GM19239 (cell line): ENCODE measurements around the gene TMA7B.
"Not testable (repeated sequence)": the region's sequence is repeated elsewhere in the genome, so short reads cannot be mapped to it uniquely, and the experiment has no call there.

Experiments
- DNase-seq: peaks from one replicate; pipeline ENCODE4 v3.0.0; 2011; ENCODE audit warnings: low spot score; ENCODE audit not compliant: insufficient read length
- FAIRE-seq: peaks from 2 replicates; lab custom pipeline; 2011; peaks lifted over from hg19 to GRCh38; lab: Jason Lieb, UNC

The TMA7B gene

DNA sequence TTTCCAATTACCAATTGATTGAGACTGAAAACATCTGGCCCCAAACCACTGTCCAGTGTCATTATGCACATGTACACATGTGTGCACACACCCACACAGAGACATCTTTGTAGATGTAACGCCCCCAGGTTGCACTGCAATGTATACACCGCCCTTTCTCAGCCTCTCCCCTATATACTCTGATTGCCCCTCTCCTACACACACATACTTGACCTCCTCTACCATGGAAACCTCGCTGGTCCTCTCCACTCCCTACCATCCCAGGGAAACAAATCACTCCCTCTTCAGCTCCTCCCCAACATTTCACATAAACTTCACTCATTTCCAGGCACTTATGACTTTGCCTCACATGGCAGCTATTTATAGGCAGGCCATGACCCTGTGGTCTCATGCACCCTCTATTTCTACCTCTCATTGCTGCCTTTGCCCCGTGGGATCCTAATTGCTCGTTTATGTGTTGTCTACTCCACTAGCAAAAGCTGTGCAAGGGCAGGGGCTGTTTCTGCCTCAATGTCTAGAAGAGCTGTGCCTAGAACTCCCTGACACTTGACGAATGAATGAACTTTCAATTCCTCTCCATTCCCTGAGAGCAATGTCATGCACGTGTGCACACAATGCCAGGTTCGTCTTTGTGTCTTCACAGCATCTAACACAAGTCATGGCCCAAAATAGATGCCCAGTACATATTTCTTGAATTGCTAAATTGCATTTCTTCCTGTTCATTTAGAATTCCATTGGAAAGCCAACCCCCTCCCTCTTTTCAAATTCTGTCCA lies 10.0 kb upstream of the TMA7B start:
- FAIRE-seq (no peak), DNase-seq (no peak)

DNA sequence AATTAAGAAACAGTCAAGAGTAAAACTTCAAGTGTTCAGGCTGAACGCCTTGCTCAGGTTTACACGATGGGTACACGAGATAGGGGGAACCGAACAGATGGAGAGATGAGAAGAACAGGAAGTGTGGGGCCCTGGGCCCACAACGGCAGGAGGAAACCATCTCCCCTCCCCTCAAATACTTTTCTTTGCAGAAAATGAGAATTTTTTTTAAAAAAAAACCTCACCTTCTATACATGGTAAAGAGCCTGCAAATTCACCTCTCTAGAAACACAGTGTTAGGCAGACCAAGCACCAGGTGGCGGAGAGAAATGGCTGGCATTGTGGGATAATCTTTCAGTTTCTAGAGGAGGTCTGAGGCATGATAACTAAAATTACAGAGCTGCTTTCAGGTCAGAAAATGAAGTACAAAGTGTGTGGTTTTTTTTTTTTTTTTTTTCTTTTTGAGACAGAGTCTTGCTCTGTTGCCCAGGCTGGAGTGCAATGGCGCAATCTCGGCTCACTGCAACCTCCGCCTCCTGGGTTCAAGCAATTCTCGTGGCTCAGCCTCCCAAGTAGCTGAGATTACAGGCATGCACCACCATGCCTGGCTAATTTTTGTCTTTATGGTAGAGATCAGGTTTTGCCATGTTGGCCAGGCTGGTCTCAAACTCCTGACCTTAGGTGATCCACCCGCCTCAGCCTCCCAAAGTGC lies 8.4 kb upstream of the TMA7B start:
- not testable (repeated sequence) for DNase-seq, FAIRE-seq

DNA sequence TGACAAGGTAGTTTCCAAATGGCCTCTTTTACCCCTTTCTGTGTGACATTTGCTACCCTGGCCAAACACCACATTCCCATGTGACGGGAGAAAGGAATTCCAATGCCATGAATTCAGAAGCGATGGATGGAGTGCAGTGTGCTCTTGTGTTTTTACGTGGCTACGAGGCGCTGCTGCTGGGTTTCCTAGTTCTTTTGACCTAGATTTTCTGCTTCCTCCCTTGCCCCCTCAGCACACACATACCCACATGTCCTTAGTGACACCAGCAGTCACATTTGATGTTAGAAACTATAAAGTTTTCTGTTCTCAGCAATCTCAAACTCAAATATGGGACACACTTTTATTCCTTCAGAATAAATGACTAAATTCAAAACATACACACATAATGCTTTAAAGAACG lies 7.8 kb upstream of the TMA7B start:
- DNase-seq (no peak), FAIRE-seq (no peak)

DNA sequence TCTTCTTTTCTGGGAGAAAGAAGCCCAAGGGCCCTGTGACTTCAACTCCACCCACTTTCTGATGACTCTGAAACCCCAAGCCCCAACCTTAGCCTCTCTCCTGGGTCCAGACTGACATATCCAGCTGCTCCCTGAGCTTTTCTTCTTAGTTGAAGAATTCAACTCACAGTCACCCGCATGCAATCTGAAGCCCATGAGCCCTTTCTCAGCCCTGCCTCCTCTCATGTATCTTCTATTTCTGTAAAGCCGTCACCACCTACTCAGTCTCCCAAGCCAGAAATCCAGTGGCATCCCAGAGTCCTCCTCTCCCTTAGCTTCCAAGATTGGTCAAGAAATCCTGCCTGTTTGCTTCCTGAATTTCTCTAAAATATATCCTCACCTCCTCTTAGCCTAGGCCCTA lies 7.1 kb upstream of the TMA7B start:
- no peak for FAIRE-seq
- DNase-seq, result no peak

DNA sequence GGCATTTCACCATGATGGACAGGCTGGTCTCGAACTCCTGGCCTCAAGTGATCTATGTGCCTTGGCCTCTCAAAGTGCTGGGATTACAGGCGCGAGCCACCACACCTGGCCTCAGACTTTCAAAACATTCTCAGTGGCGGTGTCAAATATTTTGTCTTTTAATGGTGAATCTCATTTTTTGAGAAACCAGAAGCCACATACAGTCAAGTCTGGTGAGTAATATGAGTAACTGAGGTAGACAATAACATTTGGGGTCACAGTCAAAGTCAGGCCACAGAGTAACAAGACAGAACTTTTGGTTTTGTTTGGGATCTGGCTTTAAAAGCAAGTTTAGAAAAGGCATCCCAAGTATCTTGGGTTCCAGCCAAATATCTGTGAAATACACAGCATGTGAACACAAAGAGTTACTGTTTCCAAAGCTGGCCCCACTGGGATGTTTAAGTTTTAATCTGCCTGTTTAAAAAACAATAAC lies 5.6 kb upstream of the TMA7B start:
- DNase-seq (no peak), FAIRE-seq (no peak)

DNA sequence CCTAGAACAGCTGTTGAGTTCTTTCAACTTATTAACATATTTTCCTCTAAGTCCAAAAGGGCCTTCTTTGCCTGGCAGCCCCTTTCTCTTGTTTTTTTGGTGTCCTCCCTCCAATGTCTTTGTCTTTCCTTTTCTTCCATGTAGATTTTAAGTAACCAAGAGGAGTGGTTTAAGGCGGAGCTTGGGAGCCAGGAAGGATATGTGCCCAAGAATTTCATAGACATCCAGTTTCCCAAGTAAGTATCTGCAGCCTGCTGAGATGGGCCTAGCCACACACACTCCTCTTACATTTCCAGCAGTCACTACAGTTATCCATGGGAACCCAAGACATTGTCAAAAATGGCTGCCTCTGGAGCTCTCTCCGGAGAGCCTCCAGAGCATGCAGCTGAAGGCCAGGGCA lies 4.5 kb upstream of the TMA7B start:
- FAIRE-seq (peak; percentile 11), DNase-seq (no peak)

DNA sequence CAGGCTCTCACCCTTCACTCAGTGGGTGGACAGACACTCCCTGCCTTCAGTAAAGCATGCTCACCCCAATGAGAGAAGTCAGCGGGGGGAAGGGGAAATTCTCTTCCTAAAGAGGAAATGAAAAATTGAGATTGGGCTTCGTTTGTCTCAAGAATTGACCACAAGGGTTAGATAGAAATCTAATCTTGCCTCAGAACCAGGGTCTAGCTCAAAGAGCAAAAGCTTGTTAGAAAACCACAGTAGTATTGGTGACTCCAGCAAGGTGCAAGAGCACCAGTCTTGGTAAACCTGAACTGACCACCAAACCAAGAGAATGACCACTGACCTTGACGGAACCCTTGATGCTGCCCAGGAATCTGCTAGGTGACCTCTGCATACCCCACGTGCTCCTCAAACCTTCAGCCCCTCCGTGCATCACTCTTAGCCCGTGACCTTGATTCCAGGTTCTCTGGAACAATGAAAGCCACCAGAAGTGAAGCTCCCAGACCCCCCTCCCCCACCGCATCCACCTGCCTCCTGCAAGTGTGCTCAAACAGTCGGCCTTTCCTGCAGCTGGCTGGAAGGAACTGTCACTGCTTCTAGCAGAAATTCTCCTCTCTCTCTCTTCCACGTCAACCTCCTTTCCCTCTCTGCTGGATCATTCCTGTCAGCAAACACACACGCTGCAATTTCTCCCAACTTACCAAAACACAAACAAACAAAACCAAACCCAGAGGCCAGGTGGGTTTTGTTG lies 3.1 kb upstream of the TMA7B start:
- FAIRE-seq (peak; percentile 84), DNase-seq (peak; percentile 28)

DNA sequence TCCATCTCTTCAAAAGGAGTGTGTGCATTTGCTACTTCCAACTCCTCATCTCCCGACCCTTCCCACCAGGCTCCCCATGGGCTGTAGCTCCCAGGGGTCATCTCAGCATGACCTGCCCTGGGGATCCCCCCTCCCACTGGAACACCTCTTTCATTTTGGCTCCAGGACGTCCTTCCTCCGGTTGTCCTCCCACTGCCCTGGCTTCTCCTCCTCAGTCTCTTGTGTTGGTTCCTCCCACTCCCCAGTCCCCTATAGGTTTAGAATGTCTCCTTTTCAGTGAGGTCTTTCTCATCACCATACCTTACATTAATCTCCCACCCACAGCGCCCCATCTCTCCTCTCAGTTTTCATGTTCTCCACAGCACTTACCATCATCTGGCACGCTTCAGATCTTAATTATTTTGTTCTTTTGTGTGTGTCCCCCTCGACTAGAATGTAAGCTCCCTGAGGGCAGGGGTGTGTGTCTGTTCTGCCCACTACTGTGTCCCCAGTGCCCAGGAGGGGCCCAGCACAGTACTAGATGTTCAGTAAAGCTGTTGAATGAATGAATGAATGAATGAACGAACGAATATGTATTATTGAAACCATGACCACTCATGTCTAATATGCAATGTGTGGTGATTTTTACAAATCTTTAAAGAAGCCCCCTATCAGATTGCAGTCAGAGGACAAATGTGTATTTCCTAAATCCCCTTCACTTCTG lies 2.0 kb upstream of the TMA7B start:
- FAIRE-seq (no peak), DNase-seq (no peak)

DNA sequence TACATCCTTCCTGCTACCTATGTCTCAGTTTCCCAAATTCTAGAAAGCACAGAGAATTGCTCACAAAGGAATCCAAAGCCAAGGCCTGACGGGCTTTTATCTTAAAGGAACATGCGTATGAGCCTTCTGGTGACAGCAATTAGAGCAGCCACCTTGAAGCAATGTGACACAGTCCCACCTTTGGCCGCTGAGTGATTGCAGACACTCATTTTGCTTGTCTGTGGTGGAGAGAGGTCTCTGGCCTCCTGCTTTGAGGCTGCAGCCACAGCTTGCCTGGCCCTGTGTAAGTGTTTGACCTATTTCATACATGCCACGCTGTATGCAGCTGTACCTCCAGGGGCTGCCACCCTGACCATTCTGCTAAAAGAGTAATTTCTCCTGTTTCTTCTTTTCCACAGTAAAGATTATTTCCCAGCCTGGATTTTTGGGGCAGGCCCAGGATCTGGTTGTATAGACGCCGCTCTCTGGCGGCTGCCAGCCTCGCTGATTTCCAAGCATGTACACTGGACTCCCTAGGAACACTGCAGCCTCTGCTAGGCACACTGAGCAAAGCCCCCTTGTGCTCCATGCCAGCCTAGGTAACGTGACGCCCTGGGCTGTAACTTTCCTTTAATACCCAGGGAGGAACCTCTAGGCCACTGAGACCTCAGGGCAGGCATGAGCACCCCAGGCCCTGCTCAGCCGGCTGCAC lies 1.1 kb upstream of the TMA7B start:
- FAIRE-seq, result no peak
- DNase-seq, result no peak

DNA sequence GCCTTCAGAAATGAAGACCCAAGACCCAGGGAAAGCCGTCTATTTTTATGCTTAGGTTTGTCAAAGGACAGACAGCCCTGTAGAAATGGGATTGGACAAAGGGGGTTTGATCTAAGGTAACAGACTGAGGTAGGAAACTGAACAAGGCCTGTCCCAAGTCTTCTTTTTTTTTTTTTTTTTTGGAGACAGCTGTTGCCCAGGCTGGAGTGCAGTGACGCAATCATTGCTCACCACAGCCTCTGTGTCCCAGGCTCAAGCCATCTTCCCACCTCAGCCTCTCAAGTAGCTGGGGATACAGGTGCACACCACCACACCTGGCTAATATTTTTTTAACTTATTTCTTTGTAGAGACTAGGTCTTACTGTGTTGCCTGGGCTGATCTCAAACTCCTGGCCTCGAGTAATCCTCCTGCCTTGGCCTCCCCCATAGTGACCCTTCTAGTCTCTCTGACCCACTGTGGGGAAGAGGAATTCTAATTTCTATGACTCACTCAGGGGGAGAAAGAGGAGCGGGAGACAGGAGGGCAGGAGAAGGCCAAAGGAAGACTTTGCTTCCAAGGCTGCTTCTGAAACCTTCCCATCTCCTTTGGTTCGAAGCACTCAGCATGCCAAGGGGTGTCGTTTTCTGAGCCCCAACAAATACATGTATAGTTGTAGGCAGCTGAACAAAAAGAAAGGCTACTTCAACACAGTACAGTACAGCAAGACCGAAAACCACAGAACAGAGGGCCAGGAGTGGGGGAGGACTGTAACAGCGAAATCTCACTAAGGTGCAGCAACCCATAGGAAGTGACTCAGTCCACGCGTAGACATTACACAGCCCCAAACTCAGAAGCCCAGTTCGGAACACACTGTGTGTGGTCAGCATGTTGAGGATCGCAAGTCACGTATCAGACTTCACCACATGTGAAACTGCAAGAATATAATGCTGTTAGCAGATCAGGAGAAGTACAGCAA lies 872 bp downstream of the TMA7B start:
- FAIRE-seq (peak; percentile 97), DNase-seq (peak; percentile 66)

DNA sequence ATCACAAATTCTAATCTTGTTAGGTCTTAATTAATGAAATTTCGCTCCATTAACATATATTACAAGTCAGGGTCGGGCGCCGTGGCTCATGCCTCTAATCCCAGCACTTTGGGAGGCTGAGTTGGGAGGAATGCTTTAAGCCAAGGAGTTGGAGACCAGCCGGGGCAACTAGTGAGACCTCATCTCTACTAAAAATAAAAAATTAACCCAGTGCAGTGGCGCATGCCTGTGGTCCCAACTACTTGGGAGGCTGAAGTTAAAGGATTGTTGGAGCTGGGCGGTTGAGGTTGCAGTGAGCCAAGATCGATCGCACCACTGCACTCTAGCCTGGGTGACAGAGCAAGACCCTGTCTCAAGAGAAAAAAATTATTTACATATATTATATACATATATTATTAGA lies 1.9 kb downstream of the TMA7B start:
- peak; percentile 21 for FAIRE-seq
- DNase-seq, result no peak

DNA sequence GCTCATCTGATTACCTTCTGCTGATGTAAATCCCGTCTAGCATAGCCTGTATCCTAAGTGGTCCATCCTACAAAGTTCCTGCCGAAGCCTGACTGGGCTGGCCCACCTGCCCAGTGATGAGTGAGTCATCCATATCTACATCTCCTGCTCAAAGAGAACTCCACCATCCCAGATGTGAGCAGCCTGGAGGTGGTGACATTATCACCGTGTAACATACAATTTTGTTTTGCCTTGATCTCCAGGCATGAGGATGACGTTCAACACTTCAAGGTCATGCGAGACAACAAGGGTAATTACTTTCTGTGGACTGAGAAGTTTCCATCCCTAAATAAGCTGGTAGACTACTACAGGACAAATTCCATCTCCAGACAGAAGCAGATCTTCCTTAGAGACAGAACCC lies 5.6 kb downstream of the TMA7B start:
- no peak for DNase-seq
- no peak for FAIRE-seq

DNA sequence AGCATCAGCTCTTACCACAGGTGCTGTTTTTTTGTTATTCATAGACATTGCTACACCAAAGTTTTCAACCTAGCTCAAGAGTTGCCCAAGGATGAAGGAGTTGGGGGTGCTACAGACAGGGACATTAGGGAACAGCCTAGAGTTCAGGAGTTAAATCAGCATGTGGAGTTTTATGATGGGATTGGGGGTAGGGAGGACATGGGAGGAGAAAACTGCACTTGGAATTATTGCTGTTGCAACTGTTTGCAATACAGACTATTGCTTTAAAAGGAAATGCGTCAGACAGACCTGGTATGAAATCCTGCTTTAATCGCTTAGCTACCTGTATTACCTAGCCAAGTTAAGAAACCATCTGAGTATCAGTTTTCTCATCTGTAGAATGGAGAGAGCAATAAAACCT lies 6.3 kb downstream of the TMA7B start:
- DNase-seq (no peak), FAIRE-seq (no peak)

DNA sequence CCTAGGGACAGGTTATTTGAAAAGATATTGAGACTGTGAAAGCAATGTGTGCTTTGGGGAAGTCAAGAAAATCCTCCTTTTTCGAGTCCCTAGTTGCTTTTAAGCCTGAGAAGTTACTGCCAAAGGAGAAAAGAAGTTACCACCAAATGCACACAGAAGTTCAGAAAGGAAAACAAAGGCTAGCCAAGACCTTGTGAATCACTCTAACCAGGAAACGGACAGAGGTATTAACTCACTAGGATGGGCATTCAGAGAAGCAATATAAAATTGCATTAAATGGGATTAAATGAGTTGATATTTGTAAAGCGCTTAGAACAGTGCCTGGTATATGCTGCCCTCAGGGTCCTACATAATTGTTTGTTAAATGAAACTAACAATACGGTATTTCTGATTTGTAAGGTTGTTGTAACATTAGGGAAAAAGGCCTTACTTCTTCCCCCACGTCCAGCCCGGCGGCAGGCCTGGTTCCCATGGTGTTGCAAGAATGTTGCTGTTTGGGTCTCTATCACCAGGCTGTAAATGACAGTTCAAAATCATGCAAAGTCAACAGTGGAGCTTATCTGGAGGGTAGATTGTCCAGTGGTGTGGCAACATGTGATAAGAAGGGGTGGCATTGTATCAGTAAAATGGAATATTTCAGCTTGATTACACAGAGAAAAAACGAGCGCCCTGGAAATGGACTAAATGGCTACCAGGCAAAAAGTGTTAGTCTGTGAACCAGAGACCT lies 7.1 kb downstream of the TMA7B start:
- DNase-seq (no peak), FAIRE-seq (no peak)

DNA sequence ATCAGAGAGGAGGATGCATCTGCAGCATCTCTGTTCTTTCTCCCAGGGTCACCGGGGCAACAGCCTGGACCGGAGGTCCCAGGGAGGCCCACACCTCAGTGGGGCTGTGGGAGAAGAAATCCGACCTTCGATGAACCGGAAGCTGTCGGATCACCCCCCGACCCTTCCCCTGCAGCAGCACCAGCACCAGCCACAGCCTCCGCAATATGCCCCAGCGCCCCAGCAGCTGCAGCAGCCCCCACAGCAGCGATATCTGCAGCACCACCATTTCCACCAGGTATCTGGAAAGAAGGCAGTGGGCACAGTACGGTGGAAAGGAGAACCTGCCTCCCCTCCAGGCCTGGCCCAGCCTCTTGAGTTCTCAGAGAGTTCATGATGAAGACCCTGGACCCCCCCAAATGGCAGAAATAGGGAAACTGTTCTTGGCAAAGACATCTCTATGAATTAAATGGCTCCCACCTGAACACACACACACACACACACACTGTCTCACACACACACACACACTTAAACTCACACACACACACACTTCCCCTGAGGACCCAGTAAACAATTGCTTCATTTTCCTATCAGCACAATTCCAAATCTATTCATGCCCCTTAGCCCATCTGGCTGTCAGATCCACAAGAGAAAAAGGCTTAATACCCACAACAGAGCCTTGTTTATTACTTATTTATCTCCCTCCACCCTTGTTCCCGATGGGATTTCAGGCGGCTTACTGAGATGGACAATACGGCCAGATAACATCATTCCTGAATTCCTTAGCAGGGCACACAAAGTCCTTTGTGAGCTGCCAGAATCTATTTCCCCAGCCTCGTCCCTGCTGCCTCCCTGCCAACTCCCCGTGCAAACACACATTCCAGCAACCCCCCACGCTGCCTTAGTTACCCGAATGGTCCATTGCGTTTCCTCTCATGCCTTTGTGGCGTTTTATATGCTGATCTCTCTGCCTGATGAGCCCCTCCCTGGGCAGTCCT lies 8.1 kb downstream of the TMA7B start:
- FAIRE-seq, result no peak

DNA sequence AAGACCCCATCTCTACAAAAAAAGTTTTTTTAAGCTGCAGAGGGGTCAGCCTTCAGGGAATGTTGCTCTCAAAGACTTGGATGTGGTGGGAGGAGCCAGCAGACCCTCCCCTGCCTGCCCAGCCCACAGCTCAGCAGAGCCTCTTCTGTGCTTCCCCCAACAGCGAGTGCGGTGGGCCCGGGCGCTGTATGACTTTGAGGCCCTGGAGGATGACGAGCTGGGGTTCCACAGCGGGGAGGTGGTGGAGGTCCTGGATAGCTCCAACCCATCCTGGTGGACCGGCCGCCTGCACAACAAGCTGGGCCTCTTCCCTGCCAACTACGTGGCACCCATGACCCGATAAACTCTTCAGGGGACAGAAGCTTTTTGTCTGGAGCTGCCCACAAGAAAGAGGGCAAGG lies 10.5 kb downstream of the TMA7B start:
- FAIRE-seq (no peak), DNase-seq (no peak)

More for the DNA sequence above, 8.1 kb downstream of the TMA7B start:
- no peak for DNase-seq

DNA sequence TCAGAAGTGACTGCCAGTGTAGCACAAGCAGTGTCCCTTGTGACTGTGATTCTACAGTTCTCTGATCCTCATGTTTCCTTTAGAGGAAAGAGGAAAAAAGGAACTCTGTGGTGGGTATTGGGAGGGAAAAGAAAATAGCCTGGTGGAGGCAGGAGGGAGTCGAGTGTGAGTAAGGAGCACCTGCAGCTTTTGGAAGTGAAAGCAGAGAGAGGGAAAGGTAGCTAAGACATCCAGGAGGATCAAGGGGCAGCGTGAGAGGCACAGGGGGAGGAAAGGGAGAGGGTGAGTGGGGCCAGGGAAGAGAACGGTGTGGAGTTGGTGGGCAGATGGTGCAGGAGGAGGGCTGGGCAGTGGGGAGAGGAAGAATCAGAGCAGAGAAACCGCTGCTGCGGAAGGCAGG lies 12.4 kb downstream of the TMA7B start:
- DNase-seq, result no peak
- no peak for FAIRE-seq
